ENCODE results near the gene CCDC51. TPM values are rescaled to one million over a fixed set of nuclear protein-coding genes. Genes with fewer than 3 reads are reported as not detected.

Gene CCDC51
- total RNA-seq, 1 experiment from 2014 or later = 31.9 TPM

- Mint-ChIP-seq H3K27me3 (ENCODE audit: insufficient read depth, unreplicated experiment) (no peaks in the 10 kb centered on the region), H3K27ac (ENCODE audit: low read depth, unreplicated experiment) (peak overlapping the region; percentile 6), H3K4me3 (ENCODE audit: unreplicated experiment) (no peak overlapping the region), H3K4me1 (ENCODE audit: insufficient read depth, unreplicated experiment) (peaks cover 27% of the 10 kb centered on the region), H3K9me3 (ENCODE audit: unreplicated experiment) (no peaks in the 10 kb centered on the region), H3K36me3 (ENCODE audit: insufficient read depth, unreplicated experiment) (peaks cover 83% of the 10 kb centered on the region)
- ChIA-PET CTCF (interaction anchor here (1.0 to 22.6 kb wide), 2 partner anchors 31 to 212 kb away, joined by 3 to 647 read pairs; partner anchors contain the start of genes CCDC51 and TMA7), POLR2A (interaction anchor here (22.1 kb wide), 1 partner anchor 22 kb away, joined by 749 read pairs; the partner anchor contains the start of gene PLXNB1)
- no peak for DNase-seq (ENCODE audit: unreplicated experiment)
- intact Hi-C loops (cut with micrococcal nuclease) = no loop called here
- BruUV-seq (replicated peaks) = no TSS peak
- TF ChIP-seq CTCF (IDR thresholded peaks at IDR 0.05; ENCODE audit: unreplicated experiment) = no peak
Measured at GRCh38 chr3:48405971-48406370, 33.9 kb downstream of the CCDC51 start.

- no peak for TF ChIP-seq CTCF (IDR thresholded peaks at IDR 0.05; ENCODE audit: unreplicated experiment)
- BruUV-seq (replicated peaks) = no TSS peak
- no peaks in the 10 kb centered on the region for H3K9me3 Mint-ChIP-seq (ENCODE audit: unreplicated experiment)
- CTCF ChIA-PET = interaction anchor here (1.0 to 22.6 kb wide), 2 partner anchors 10 to 32 kb away, joined by 3 to 647 read pairs; partner anchors contain the start of genes CCDC51 and TMA7
- peak overlapping the region; percentile 6 for H3K27ac Mint-ChIP-seq (ENCODE audit: low read depth, unreplicated experiment)
- peaks cover 83% of the 10 kb centered on the region for H3K36me3 Mint-ChIP-seq (ENCODE audit: insufficient read depth, unreplicated experiment)
- intact Hi-C loops (cut with micrococcal nuclease) = no loop called here
- no peaks in the 10 kb centered on the region for H3K27me3 Mint-ChIP-seq (ENCODE audit: insufficient read depth, unreplicated experiment)
- H3K4me3 Mint-ChIP-seq (ENCODE audit: unreplicated experiment) = no peak overlapping the region
- peaks cover 30% of the 10 kb centered on the region for H3K4me1 Mint-ChIP-seq (ENCODE audit: insufficient read depth, unreplicated experiment)
- DNase-seq (ENCODE audit: unreplicated experiment) = no peak
- POLR2A ChIA-PET = interaction anchor here (7.8 to 22.1 kb wide), 2 partner anchors 9 to 23 kb away, joined by 65 to 749 read pairs; partner anchors contain the start of gene PLXNB1
Measured at GRCh38 chr3:48405343-48405881, 34.5 kb downstream of the CCDC51 start.

DNA sequence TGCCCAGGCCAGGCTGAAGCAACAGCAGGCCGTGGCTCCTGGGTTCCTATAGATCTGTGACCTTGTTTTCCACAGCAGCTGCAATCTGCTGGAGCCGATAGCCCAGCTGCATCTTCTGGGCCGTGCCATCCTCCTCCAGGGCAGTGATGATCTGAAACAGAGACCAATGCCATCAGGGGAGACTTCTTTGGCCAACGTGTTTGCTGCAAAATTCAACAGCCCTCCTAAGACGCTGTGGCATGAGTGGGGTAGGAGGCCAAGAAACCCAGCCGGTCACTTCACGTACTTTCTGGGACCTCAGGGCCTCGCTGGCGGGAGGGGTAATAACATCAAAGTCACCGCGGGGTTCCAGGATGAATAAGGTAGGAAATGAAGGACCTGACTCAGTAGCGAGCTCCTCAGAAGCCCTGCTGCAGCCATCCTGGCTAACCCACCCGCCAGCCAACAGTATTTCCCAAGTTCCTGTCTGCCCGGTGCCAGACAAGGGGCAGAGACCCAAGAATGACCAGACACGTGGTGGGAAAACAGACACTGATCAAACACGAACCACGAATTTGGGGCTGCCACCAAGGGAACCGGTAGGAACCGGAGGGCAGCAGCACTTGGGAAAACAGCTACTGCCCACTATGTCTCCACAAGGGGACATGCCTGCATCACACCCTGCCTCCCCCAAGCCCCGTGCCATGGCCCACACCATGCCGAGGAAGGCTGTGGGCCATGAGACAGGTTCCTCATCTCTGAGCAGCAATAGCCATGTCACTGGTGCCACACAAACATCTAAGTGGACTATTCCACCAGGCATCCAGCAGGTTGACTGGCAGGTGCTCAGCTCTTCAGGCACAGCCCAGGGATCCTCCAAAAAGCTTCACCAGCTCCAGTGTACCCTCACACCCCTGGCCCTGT is 35.2 kb downstream of the CCDC51 start:
- Mint-ChIP-seq H3K4me3 (ENCODE audit: unreplicated experiment) (no peak overlapping the region), H3K27me3 (ENCODE audit: insufficient read depth, unreplicated experiment) (no peaks in the 10 kb centered on the region), H3K27ac (ENCODE audit: low read depth, unreplicated experiment) (peak overlapping the region; percentile 95), H3K4me1 (ENCODE audit: insufficient read depth, unreplicated experiment) (peaks cover 31% of the 10 kb centered on the region), H3K36me3 (ENCODE audit: insufficient read depth, unreplicated experiment) (peaks cover 84% of the 10 kb centered on the region), H3K9me3 (ENCODE audit: unreplicated experiment) (no peaks in the 10 kb centered on the region)
- CTCF ChIA-PET = interaction anchor here (0.7 to 22.6 kb wide), 3 partner anchors 10 to 178 kb away, joined by 3 to 647 read pairs (median 3); partner anchors contain the start of genes CCDC51 and TMA7
- DNase-seq (ENCODE audit: unreplicated experiment) = no peak
- POLR2A ChIA-PET = interaction anchor here (7.8 to 22.1 kb wide), 2 partner anchors 10 to 24 kb away, joined by 65 to 749 read pairs; partner anchors contain the start of gene PLXNB1
- intact Hi-C loops (cut with micrococcal nuclease) = no loop called here
- no peak for TF ChIP-seq CTCF (IDR thresholded peaks at IDR 0.05; ENCODE audit: unreplicated experiment)
- no TSS peak for BruUV-seq (replicated peaks)

Data from MCF 10A (cell line).